GM12864 (cell line): ENCODE data around the gene EFS.

Experiments used
- DNase-seq: peaks from one replicate; pipeline ENCODE4 v3.0.0-alpha.2; 2011; ENCODE audit warnings: low read depth
- H3K4me3 ChIP-seq: 2 replicates; pipeline ENCODE4 v1.5.1; 2011; ENCODE audit warnings: mild to moderate bottlenecking, low read depth, low read length, control low read depth
- TF ChIP-seq, protein P1 (sequence below): IDR thresholded peaks from 2 replicates; pipeline ENCODE4 v1.5.1; 2011; ENCODE audit warnings: low read depth, mild to moderate bottlenecking, moderate library complexity, low read length, control low read depth, inconsistent platforms; ENCODE audit errors: missing control alignments

EFS gene

GRCh38 chr14:23307146-23307530 is 57.8 kb downstream of the EFS start:
- peak overlapping the region; percentile 87 for H3K4me3 ChIP-seq
- TF ChIP-seq, protein P1, sequence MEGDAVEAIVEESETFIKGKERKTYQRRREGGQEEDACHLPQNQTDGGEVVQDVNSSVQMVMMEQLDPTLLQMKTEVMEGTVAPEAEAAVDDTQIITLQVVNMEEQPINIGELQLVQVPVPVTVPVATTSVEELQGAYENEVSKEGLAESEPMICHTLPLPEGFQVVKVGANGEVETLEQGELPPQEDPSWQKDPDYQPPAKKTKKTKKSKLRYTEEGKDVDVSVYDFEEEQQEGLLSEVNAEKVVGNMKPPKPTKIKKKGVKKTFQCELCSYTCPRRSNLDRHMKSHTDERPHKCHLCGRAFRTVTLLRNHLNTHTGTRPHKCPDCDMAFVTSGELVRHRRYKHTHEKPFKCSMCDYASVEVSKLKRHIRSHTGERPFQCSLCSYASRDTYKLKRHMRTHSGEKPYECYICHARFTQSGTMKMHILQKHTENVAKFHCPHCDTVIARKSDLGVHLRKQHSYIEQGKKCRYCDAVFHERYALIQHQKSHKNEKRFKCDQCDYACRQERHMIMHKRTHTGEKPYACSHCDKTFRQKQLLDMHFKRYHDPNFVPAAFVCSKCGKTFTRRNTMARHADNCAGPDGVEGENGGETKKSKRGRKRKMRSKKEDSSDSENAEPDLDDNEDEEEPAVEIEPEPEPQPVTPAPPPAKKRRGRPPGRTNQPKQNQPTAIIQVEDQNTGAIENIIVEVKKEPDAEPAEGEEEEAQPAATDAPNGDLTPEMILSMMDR = no peak
- no peak for DNase-seq

- TF ChIP-seq, protein P1 = no peak
- DNase-seq = no peak
- H3K4me3 ChIP-seq = peak within 1 kb of the TSS; percentile 87
These were observed 58.4 kb downstream of the EFS start, which contains the start of gene BCL2L2 for GRCh38 chr14:23306412-23307145. Gene BCL2L2 (plus strand): TSS chr14:23306833. CDS start chr14:23307768, 935 bp downstream.
